HG03196 (cell line): ENCODE data around the gene CD244.
A peak's percentile ranks its signal among the peaks of the same experiment; 100 is the strongest.
"Not testable (repeated sequence)": the region's sequence is repeated elsewhere in the genome, so short reads cannot be mapped to it uniquely, and the experiment has no call there.

Experiments used
- ATAC-seq: cut with Tn5 transposase; IDR thresholded peaks from one replicate; pipeline ENCODE4 v1.9.1; 2021; ENCODE audit not compliant: unreplicated experiment

Gene CD244

DNA sequence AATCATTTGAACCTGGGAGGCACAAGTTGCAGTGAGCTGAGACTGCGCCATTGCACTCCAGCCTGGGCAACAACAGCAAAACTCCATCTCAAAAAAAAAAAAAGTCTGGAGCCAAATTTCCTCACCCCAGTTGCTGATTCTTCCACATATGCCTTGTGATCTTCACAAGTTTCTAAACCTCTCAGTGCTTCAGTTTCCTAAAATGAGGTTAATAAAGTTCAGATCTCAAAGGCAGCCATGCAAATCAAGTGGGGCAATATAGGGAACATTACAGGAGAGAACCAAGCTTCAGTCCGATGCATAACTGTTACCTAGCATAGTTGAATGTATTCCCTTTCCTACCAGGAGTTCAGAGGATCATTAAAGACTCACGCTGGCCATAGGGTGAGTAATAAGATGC lies 17.5 kb upstream of the CD244 start:
- ATAC-seq = no peak

- no peak for ATAC-seq
Measured at GRCh38 chr1:160879056-160879455, 16.4 kb upstream of the CD244 start.

- no peak for ATAC-seq
Measured at GRCh38 chr1:160877221-160877620, 14.5 kb upstream of the CD244 start.

DNA sequence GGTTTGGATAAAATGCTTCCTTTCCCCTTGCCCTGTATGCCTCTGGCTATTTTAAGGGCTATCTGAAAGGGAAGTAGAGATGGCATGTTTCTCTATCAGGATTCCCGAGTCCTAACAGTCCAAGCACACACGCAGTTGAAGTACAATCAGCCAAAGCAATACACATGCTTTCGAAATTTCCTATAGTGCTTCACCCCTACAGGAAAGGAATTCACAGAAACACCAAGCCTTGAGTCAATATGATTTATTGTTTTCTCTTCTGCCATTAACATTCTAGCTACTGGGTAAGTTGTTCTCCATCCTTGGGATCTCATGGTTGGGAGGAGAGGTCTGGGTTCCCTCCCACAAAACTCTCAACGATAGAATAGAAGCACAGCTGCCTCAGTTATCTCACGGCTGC lies 13.6 kb upstream of the CD244 start:
- no peak for ATAC-seq

GRCh38 chr1:160875591-160875990 lies 12.9 kb upstream of the CD244 start:
- ATAC-seq = not testable (repeated sequence)

DNA sequence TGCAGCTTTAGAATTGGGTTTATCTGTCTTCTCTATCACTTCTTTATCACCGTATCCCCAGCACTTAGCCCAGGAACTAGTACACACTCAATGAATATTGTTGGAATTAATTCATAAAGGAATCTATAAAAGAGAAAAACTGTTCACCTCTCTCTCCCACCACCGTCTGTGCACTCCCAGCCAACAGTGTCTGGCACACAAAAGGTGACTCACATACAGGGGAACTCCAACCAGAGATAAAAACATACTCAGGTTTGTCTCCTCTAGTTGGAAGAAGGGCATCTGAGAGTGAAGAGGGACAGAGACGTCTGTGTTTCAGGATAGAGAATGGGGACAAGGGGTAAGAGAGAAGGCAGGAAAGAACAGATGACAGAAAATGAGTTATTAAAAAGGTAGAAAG lies 12.2 kb upstream of the CD244 start:
- ATAC-seq = no peak

GRCh38 chr1:160868141-160868540 lies 5.5 kb upstream of the CD244 start:
- ATAC-seq = no peak

DNA sequence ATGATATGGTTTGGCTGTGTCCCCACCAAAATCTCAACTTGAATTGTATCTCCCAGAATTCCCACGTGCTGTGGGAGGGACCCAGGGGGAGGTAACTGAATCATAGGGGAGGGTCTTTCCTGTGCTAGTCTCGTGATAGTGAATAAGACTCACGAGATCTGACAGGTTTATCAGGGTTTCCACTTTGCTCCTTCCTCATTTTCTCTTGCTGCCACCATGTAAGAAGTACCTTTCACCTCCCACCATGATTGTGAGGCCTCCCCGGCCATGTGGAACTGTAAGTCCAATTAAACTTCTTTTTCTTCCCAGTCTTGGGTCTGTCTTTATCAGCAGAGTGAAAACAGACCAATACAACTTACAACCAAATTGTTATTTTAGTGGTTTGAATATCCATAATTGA lies 5.0 kb upstream of the CD244 start:
- not testable (repeated sequence) for ATAC-seq

DNA sequence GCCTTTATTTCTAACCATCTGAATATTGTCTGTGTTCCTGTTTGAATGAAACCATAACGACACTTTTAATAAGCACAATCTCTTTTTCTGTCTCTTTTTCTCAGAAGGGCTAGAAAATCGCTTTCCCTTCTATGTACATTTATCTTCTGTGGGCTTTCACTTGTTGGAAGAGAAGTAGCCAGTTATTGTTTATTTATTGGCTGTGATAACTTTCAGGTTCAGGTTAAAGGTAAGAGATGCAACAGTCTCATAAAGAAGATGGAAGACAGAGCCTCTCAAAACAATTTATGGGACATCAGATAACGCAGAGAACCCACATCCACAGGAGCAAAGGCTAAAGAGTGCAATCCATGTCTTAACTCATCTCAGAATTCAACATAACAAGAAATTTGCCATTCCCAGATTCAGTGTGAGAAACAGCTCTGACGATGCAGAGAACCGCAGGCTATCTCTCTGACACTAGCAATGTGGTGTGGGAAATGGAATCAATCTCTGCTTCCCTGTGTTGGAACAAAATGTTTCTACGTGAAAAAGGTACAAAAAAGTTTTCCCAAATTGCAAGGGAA lies 4.1 kb upstream of the CD244 start:
- no peak for ATAC-seq

- no peak for ATAC-seq
Measured at GRCh38 chr1:160866001-160866694, 3.5 kb upstream of the CD244 start.

- no peak for ATAC-seq
Measured at GRCh38 chr1:160865337-160865736, 2.6 kb upstream of the CD244 start.

DNA sequence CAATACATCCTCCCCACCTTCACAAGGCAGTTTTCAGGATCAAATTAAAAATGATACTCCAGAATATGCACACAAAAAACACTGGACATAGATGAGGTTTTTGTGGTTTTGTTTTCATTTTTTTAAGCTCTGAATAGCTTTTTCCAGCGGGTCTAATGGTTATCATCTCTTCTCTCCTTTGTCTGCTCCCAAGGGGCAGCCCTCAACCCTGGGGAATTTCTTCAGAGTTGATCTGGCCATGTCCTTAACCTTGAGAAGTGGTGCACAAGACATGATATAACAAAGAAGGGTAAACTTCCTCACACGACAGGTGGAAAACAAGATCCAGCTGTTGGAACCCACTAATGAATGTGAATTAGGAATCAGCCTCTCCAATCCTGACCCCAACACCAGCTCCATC lies 1.5 kb upstream of the CD244 start:
- ATAC-seq = no peak

DNA sequence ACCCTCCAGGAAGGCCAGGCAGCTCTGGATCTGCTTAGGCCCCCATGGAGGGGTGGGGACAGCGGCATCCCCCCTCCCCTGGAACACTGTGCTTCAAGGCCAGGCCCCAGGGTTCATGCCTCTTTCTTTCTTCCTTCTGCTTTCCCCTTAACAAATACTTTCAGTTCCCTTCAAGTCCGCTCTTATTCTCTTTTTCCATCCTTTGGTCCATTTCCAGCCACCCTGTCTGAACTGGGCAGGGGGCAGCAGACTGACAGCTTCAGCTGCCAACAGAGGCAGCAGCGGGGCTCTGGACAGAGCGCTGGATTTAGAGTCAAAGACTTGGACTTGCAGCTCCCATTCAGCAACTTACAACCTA lies 1.1 kb upstream of the CD244 start:
- ATAC-seq = no peak

DNA sequence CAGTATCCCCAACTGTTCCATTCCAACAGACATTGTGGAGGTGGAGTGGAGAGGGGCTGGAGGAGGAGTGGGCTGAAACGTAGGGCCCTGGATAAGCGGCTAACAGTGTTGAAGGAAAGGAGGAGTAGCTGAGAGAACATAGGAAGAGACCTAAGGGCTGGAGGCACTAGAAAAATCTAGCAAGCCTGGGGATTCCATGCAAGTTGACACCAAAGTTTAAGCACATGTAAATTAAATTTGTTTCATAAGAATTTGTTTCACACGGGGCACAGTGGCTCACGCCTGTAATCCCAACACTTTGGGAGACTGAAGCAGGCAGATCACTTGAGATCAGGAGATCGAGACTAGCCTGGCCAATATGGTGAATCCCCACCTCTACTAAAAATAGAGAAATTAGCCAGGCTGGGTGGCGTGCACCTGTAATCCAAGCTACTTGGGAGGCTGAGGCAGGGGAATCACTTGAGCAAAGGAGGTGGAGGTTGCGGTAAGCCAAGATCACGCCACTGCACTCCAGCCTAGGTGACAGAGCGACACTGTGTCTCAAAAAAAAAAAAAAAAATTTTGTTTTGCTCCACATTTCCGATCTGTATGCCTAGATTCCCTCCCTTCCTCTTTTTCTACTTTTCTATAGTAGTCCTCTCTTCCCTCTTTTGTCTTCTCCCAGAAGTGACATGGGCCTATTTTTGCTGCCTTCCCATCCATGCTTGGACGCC lies 530 bp upstream of the CD244 start:
- no peak for ATAC-seq

- ATAC-seq = no peak
Measured at GRCh38 chr1:160860840-160861505, 1.7 kb downstream of the CD244 start.

DNA sequence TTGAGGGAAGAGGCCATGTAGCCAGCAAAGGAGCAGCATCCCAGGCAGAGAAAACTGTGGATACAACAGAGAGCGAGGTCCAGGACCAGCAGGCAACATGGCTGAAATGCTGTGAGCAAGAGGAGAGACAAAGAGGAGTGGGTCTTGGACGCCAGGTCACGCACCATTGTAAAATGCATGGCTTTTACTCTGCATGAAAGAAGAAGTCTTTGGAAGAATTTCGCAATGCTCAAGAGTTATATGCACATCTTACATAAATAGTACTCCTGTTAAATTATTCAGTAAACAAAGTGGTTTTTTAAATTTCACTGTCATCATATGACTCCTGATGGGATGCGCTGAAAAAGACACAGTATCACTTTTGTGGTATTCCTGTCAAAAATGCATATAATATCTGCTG lies 3.5 kb downstream of the CD244 start:
- no peak for ATAC-seq

GRCh38 chr1:160858507-160858906 lies 4.2 kb downstream of the CD244 start:
- no peak for ATAC-seq

DNA sequence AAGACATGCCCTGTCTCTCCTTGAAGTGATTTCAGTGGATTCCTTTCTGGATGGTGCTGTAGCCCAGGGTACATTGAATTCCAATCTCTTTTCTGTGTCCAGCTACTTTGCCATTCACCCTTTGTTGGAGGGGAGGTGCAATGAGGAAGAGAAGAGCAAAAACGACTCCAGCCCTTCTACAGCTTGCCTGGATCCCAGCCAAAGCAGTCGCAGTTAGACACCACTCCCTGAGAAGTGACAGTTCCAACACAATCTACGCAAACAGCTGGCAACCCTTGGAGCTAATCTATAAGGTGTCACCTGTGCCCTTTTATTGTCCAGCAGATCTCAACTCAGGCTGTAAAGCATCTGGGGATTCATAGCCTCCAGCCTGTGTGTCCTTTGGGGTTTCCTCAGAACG lies 4.6 kb downstream of the CD244 start:
- ATAC-seq = no peak

DNA sequence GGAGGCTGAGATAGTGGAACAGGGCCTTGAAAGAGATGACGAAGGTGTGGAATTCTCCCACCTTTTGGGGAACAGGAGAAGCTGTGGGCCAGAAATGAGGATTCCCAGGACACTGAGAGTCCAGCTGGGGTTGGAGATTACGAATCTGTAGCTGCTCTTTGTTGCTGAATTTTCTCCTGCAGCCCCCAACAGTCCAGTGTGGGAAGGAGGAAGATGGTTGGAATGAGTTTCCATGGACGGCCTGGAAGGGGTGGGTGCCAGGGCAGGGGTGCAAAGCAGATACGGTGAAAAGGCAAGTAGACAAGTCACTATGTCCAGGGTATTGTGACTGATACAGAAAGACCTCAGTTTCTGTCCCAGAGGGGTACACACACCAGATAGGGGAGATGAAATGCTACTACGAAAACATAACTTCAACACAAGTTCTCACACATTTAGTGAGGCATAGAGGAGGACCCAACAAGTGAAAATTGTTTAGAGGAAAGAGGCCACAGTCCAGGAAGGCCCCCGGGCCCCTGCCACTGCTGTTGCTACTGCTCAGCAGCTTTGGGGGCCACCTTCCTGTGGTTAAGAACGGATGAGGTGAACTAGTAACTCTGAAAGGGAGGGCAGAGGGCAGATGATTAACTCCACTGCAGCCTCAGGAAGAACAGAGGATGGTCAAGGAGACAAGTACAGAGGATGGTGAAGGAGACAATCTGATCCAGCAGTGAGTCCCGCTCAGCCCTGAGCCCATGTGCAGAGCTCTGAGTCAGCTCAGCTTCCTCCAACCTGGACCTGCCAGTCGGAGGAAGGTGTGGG lies 7.3 kb downstream of the CD244 start:
- ATAC-seq = peak; percentile 78

DNA sequence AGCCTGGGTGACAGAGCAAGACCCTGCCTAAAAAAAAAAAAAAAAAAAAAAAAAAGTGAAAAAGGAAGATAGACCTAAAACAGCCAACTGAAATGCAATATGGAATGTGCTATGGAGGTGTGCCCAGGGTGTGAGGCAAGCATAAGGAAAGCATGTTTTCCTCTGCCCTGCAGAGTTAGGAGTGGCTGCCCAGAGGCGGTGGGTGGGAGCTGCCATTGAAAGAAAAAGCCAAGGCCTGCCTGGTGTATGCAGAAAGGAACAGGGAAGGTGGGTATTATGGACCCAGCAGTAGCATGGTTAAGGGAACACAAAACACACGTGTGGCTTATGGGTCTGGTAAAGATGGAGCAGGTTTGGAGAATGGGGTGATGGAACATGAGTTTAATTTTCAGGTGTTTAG lies 8.9 kb downstream of the CD244 start:
- no peak for ATAC-seq

DNA sequence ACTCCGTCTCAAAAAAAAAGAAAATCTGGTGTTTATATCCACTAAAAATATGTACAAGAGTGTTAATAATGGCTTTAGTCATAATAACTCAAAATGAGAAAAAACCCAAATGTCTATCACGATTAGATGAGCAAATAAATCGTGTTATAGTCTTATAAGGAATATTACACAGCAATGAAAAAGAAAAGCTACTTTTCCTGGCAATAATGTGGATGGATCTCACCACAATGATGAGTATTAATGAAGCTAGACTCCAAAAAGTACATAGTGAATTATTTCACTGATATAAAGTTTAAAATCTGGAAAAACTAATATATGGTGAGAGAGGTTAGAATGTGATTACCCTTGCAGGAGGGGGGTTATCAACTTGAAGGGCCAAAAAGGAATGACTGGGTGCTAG lies 9.7 kb downstream of the CD244 start:
- ATAC-seq = no peak
